HL-60 (cell line): ENCODE measurements around the gene LRRC74B.

Source experiments
- GABPA ChIP-seq: IDR thresholded peaks from 2 replicates; pipeline ENCODE4 v1.6.1; 2012; ENCODE audit warnings: low read depth
- TF ChIP-seq, protein P1 (sequence below): IDR thresholded peaks from one replicate; pipeline ENCODE4 v1.5.1; 2011; ENCODE audit warnings: low read length, control low read depth, inconsistent platforms; ENCODE audit not compliant: insufficient read depth

DNA sequence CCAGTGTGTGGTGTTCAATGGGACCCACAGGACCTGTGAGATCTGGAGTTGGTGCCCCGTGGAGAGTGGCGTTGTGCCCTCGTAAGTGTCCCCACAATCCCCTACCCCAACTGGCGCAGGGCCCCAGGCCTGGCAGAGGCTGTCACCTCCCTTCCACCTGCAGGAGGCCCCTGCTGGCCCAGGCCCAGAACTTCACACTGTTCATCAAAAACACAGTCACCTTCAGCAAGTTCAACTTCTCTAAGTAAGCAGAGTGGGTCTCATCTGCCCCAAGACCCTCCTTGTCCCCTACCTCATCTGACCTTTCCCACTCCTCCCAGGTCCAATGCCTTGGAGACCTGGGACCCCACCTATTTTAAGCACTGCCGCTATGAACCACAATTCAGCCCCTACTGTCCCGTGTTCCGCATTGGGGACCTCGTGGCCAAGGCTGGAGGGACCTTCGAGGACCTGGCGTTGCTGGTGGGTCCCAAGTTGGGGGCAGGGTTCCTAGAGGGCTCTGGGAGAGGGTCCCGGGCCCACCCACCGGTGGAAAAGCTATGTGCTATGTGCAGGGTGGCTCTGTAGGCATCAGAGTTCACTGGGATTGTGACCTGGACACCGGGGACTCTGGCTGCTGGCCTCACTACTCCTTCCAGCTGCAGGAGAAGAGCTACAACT lies 22.7 kb upstream of the LRRC74B start:
- TF ChIP-seq, protein P1, sequence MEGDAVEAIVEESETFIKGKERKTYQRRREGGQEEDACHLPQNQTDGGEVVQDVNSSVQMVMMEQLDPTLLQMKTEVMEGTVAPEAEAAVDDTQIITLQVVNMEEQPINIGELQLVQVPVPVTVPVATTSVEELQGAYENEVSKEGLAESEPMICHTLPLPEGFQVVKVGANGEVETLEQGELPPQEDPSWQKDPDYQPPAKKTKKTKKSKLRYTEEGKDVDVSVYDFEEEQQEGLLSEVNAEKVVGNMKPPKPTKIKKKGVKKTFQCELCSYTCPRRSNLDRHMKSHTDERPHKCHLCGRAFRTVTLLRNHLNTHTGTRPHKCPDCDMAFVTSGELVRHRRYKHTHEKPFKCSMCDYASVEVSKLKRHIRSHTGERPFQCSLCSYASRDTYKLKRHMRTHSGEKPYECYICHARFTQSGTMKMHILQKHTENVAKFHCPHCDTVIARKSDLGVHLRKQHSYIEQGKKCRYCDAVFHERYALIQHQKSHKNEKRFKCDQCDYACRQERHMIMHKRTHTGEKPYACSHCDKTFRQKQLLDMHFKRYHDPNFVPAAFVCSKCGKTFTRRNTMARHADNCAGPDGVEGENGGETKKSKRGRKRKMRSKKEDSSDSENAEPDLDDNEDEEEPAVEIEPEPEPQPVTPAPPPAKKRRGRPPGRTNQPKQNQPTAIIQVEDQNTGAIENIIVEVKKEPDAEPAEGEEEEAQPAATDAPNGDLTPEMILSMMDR = peak; percentile 9
- TF ChIP-seq GABPA = no peak
